Fibroblast of lung (primary cell): ENCODE results near the gene THEMIS2. TPM values are rescaled to one million over a fixed set of nuclear protein-coding genes. Genes with fewer than 3 reads are reported as not detected.

ENCODE experiments used
- DNase-seq, 2 donors: peaks; one replicate each; pipeline versions ENCODE4 v3.0.0 to v3.0.0-alpha.2; 2010; ENCODE audit warnings: low read depth in 2 of 2
- H2AFZ ChIP-seq: 2 replicates; pipeline ENCODE4 v1.5.1; 2012; ENCODE audit warnings: low read length, control low read depth, inconsistent platforms
- H3K27ac ChIP-seq: 2 replicates; pipeline ENCODE4 v1.5.1; 2011; ENCODE audit warnings: low read length, control low read depth; ENCODE audit not compliant: insufficient read depth
- H3K27me3 ChIP-seq: 2 replicates; pipeline ENCODE4 v1.5.1; 2011; ENCODE audit warnings: mild to moderate bottlenecking, low read length; ENCODE audit not compliant: control insufficient read depth, insufficient read depth
- H3K36me3 ChIP-seq: 2 replicates; pipeline ENCODE4 v1.5.1; 2011; ENCODE audit warnings: low read length; ENCODE audit not compliant: control insufficient read depth, insufficient read depth
- H3K4me1 ChIP-seq: 2 replicates; pipeline ENCODE4 v1.5.1; 2011; ENCODE audit warnings: low read length; ENCODE audit not compliant: control insufficient read depth, insufficient read depth; ENCODE audit errors: extremely low read depth
- H3K4me2 ChIP-seq: 2 replicates; pipeline ENCODE4 v1.5.1; 2011; ENCODE audit warnings: low read length, control low read depth; ENCODE audit not compliant: insufficient read depth; ENCODE audit errors: extremely low read depth
- H3K4me3 ChIP-seq, 4 experiments: fragments of 200-600 bp in 1 of 4; sonication (generic) in 1 of 4; replicated peaks in 1 of 4; 2 replicates each; pipeline ENCODE4 v1.5.1; 2011 to 2016; ENCODE audit warnings: low read length in 4 of 4, low read depth in 3 of 4, mild to moderate bottlenecking in 3 of 4, control low read depth in 2 of 4, inconsistent platforms in 1 of 4, mixed read lengths in 1 of 4; ENCODE audit not compliant: insufficient read depth in 1 of 4; ENCODE audit errors: control extremely low read depth in 1 of 4
- H3K79me2 ChIP-seq: 2 replicates; pipeline ENCODE4 v1.5.1; 2012; ENCODE audit warnings: mild to moderate bottlenecking, low read length, inconsistent platforms; ENCODE audit not compliant: control insufficient read depth, insufficient read depth
- H3K9ac ChIP-seq: 2 replicates; pipeline ENCODE4 v1.5.1; 2011; ENCODE audit warnings: mild to moderate bottlenecking, low read length, control low read depth; ENCODE audit not compliant: insufficient read depth
- H3K9me3 ChIP-seq: 2 replicates; pipeline ENCODE4 v1.5.1; 2012; ENCODE audit warnings: low read depth, low read length; ENCODE audit not compliant: control insufficient read depth, insufficient read depth
- H4K20me1 ChIP-seq: 2 replicates; pipeline ENCODE4 v1.5.1; 2011; ENCODE audit warnings: low read length; ENCODE audit not compliant: control insufficient read depth, insufficient read depth; ENCODE audit errors: extremely low read depth
- EZH2 ChIP-seq: IDR thresholded peaks from 2 replicates; pipeline ENCODE4 v1.5.1; 2012; ENCODE audit warnings: low read length, control low read depth, mild to moderate bottlenecking; ENCODE audit errors: missing control alignments
- polyA plus RNA-seq, 2 donors: library from polyadenylated mRNA; depleted of rRNA in 1 of 2; stranded (reverse) in 1 of 2; unstranded in 1 of 2; fragments of >200 nt; gene quantifications; 2 replicates each; pipeline ENCODE4 v1.2.1, GENCODE V29; 2011 to 2012; ENCODE audit warnings: missing spikeins in 1 of 2
- total RNA-seq: library from RNA; depleted of rRNA; stranded (reverse); fragments of >200 nt; gene quantifications from 2 replicates; pipeline ENCODE4 v1.2.1, GENCODE V29; 2014
- TF ChIP-seq, protein P1 (sequence below), 2 donors: IDR thresholded peaks in 1 of 2; conservative IDR thresholded peaks in 1 of 2; 1 replicate in 1 of 2; 2 replicates in 1 of 2; pipeline ENCODE4 v1.5.1; 2011 to 2012; ENCODE audit warnings: low read length in 2 of 2, control low read depth in 1 of 2, inconsistent platforms in 1 of 2, low read depth in 1 of 2, mild to moderate bottlenecking in 1 of 2

Gene THEMIS2
- total and polyA plus RNA-seq, 2 donors (not counting 1 experiment from before 2014, with no cell fraction given), result 4.0 to 43.6 TPM

DNA sequence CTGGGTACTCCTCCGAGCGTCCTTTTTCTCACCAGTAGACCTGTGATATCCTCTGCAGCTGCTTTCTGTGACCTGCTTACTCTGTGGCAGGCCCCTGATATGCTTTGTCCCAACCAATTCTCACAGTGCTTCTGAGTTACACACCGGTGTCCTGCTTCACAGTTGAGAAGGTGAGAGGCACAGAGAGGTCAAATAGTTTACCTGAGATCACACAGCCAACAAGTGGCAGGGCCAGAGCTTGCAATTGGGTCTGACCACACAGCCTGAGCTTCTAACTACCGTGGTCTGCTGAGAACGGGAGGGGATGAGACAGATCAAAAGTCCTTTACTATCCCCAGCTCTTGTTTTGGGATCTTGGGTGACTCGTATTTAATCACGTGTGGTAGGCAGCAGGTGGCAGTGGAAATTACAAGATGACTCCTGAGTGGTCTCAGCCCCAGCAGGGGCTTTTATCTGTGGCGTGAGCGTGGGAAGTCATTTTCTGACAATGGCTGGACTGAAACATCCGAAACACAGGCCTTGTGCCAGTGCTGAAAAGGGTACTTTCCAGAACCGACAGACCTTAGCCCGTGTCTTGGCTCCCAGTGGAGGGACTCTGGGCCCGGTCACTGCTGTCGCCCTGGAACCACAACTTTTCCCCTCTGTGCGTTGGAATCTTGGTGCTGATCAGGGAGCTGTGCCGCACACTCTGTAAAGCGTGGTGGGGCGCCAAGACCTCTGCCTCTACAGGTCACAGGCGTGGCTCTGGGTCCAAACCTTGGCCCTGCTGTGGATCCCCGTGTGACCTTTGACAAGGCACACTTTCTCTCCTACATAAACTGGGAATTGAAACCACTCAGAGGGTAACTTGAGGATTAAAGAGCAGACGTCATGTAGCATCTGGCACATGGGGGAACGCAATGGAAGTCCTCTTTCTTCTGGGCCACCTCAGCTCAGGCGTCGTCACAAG is 11.9 kb downstream of the THEMIS2 start:
- no peak overlapping the region for H2AFZ ChIP-seq
- no peak for TF ChIP-seq EZH2
- TF ChIP-seq, protein P1, sequence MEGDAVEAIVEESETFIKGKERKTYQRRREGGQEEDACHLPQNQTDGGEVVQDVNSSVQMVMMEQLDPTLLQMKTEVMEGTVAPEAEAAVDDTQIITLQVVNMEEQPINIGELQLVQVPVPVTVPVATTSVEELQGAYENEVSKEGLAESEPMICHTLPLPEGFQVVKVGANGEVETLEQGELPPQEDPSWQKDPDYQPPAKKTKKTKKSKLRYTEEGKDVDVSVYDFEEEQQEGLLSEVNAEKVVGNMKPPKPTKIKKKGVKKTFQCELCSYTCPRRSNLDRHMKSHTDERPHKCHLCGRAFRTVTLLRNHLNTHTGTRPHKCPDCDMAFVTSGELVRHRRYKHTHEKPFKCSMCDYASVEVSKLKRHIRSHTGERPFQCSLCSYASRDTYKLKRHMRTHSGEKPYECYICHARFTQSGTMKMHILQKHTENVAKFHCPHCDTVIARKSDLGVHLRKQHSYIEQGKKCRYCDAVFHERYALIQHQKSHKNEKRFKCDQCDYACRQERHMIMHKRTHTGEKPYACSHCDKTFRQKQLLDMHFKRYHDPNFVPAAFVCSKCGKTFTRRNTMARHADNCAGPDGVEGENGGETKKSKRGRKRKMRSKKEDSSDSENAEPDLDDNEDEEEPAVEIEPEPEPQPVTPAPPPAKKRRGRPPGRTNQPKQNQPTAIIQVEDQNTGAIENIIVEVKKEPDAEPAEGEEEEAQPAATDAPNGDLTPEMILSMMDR (conservative IDR thresholded peaks at IDR 0.05 in 1 of 2, IDR thresholded peaks at IDR 0.05 in 1 of 2; ENCODE audit: low read depth in 1 of 2, low read length in 2 of 2), result no peak
- H3K4me3 ChIP-seq, result no peak overlapping the region
- no peak overlapping the region for H3K4me2 ChIP-seq
- H3K9me3 ChIP-seq, result no peaks in the 10 kb centered on the region
- no peaks in the 10 kb centered on the region for H3K36me3 ChIP-seq
- no peak overlapping the region for H3K27ac ChIP-seq
- H4K20me1 ChIP-seq, result no peaks in the 10 kb centered on the region
- no peak overlapping the region for H3K9ac ChIP-seq
- no peaks in the 10 kb centered on the region for H3K27me3 ChIP-seq
- no peaks in the 10 kb centered on the region for H3K79me2 ChIP-seq
- no peak for DNase-seq
- H3K4me1 ChIP-seq, result no peaks in the 10 kb centered on the region

DNA sequence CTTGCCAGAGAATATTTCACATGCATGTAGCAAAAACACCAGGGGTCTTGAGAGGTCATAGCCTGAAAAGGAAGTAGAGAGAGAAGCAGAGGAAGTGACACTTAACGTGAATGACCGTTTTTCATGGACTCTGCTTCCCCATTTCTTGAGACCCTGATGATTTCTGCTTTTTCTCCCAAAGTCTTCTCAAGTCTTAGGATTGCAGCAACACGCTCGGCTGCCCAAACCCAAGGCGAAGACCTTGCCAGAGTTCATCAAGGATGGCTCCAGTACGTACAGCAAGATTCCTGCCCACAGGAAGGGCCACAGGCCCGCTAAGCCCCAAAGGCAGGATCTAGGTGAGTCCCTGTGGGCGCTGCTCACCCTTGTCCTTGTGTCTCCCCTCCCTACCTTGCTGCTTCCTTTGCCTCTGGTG is 12.8 kb downstream of the THEMIS2 start:
- no peak overlapping the region for H3K4me3 ChIP-seq
- H3K4me1 ChIP-seq, result no peaks in the 10 kb centered on the region
- H3K79me2 ChIP-seq, result no peaks in the 10 kb centered on the region
- H3K27me3 ChIP-seq, result no peaks in the 10 kb centered on the region
- H3K9ac ChIP-seq, result no peak overlapping the region
- H3K36me3 ChIP-seq, result no peaks in the 10 kb centered on the region
- H3K27ac ChIP-seq, result no peak overlapping the region
- no peaks in the 10 kb centered on the region for H4K20me1 ChIP-seq
- H3K9me3 ChIP-seq, result no peaks in the 10 kb centered on the region
- TF ChIP-seq EZH2, result no peak
- TF ChIP-seq, protein P1 (conservative IDR thresholded peaks at IDR 0.05 in 1 of 2, IDR thresholded peaks at IDR 0.05 in 1 of 2; ENCODE audit: low read depth in 1 of 2, low read length in 2 of 2), result no peak
- no peak overlapping the region for H2AFZ ChIP-seq
- no peak overlapping the region for H3K4me2 ChIP-seq
- DNase-seq, result no peak

DNA sequence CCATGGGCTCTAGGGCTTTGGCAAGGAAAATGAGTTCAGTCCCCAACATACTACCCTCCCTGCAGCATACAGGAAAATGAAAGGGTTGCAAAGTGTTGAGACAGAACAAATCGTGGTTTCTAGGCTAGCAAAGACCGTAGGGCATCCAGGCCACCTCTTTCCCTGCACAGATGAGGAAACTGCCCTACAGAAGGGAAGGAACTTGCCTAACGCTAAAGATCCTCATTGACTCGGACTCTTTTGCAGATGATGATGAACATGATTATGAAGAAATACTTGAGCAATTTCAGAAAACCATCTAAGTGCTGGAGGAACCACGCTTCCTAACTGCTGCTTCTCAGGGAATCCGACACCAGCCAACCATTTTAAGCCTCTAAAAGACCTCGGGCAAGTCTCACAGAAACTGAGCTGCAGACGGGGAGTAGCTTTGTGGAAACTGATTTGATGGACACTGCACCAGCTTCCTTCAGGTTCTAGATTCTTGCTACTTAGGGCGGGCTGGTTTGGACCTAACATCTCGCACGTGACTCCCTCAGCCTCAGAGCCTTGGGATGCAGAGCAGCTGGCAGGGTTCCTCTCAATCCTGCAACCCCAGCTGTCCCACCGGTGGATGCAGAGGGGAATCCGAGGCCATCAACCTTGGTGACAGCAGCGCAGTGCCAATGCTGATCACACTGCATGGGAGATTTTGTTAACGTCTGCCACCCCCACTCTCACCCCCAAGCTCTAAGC is 13.4 kb downstream of the THEMIS2 start:
- DNase-seq, result no peak
- no peaks in the 10 kb centered on the region for H3K27me3 ChIP-seq
- no peaks in the 10 kb centered on the region for H4K20me1 ChIP-seq
- no peak overlapping the region for H2AFZ ChIP-seq
- TF ChIP-seq, protein P1 (conservative IDR thresholded peaks at IDR 0.05 in 1 of 2, IDR thresholded peaks at IDR 0.05 in 1 of 2; ENCODE audit: low read depth in 1 of 2, low read length in 2 of 2), result no peak
- no peak for TF ChIP-seq EZH2
- no peak overlapping the region for H3K9ac ChIP-seq
- H3K27ac ChIP-seq, result no peak overlapping the region
- no peak overlapping the region for H3K4me2 ChIP-seq
- H3K4me3 ChIP-seq, result no peak overlapping the region
- no peaks in the 10 kb centered on the region for H3K4me1 ChIP-seq
- no peaks in the 10 kb centered on the region for H3K36me3 ChIP-seq
- H3K79me2 ChIP-seq, result no peaks in the 10 kb centered on the region
- H3K9me3 ChIP-seq, result no peaks in the 10 kb centered on the region
